Hematopoietic multipotent progenitor cell treated with erythropoietin and hydrocortisone succinate and interleukin-3 and kit ligand, for 15 days (in vitro differentiated cells): Measurements from ENCODE around the gene RSPH6A.

Source experiments
- DNase-seq: peaks from one replicate; pipeline ENCODE4 v3.0.0-alpha.2; 2015; ENCODE audit warnings: low spot score

The RSPH6A gene

DNA sequence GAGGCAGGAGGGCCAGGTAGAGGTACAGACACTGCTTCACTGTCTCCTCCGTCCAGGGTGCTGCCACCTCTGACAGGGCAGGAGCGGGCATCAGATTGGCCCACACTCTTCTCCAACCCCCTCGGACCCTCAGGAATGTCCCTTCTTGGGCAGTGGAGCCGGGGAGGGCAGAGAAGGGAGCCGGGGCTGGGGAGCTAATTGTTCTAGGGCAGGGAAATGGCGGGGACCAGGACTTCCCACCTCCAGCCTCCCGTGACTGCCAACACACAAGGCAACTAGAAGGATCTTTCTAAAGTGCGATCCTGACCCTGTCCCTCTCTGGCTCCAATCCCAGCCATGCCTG lies 10.1 kb upstream of the RSPH6A start:
- no peak for DNase-seq

DNA sequence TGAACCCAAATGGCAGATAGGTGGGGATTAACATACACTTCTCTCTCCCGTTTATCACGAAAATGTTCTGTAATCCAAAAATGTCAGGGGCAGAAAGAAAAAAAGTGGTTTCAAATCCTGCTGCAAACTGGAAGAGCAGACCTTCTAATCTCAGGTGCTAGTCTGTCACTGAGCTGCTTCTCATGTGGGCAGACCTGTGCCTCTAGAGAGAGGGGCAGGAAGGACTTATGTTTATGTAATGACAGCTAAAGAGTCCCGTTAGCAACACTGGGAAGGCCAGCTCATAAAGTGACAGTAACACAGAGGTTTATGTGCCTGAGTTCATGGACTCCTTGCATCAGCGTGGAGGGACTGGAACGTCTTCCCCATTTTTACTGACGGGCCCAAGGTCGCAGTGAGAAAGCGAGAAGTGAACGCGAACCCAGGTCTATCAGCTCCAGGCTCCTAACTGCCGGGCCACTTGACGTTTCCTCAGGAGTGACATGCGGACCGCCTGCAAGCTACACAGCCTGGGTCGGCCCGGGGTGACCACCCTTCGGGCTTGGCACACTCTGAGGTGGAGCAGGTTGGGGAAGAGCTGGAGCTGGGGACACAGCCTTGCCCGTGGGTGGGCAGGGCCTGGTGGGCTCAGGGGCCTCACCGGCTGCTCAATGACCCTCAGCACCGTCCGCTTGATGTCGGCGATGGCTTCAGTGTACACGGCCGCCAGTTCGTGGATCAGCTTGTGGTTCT lies 9.6 kb upstream of the RSPH6A start:
- no peak for DNase-seq

DNA sequence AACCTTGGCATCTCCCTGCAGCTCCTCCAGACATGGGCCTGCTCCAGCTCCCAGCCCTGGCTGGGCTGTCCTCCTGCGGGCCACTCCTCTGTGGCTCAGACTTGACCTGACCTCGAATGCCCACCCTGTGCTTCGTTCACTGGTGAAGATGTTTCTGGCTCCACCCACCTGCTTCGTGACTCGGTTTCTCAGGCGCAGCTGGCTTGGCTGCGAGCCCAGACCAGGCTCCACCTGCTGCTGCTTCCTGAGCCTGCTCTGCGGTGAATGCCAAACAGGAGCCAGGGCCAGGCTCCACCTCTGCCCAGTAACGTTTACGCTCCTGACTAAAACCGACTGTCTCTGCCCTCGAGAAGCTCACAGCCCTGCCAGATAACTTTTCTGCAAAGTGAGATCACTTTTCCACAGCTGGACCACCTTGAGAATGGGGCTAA lies 8.9 kb upstream of the RSPH6A start:
- no peak for DNase-seq

DNA sequence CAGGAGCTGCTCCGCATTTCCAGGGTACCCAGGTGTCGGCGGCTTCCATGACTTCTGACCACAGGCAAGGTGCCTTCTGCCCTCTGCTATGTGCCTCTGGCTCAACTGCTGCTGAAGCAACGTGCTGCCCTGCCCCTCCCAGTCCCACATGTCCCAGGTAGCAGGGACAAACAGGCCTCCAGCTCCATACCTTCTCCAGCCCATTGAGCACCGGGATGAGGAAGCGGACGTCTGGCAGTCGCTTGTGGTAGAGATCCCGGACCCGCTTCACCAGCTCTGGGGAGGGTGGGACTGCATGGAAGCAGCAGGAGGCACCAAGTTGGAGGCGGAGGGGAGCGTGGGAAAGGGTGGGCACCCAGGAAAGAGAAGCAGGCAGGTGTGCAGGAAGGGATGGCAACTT lies 8.1 kb upstream of the RSPH6A start:
- no peak for DNase-seq

DNA sequence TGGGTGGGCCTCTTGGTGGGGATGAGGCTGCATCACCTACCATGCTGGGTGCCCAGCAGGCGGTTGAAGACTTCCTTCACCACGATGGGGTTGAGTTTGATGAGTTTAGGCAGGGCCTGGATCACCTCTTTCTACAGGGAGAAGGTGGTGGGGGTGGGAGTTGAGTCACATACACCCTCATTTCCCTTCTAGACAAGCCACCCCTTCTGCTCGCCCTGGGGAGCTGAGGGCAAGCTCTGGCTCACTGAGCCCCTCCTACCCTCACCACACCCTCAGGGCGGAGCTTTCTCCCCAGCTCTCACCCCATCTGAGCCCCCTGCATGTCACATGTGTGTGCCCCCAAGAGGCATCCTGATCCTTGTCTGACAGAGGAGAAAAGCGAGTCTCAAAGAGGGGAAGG lies 7.6 kb upstream of the RSPH6A start:
- DNase-seq: no peak

DNA sequence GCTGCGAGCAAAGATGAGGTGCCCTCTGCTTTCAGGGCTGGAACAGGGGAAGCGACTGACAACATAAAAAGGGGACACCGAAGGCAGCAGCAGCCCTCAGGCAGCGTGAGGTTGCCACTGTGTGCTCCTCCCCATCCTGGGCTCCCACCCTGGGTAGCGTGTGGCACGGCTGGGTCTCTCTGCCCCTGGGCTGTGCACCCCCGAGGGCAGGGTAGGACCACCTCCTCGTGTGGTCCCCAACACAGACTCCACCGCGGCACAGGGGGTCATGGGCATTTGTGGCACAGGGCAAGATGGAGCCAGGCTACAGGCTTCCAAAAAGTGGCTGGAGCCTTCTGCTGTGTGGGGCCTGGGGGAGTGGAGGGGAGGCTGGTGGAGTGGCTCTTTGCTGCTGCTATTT lies 6.5 kb upstream of the RSPH6A start:
- no peak for DNase-seq

DNA sequence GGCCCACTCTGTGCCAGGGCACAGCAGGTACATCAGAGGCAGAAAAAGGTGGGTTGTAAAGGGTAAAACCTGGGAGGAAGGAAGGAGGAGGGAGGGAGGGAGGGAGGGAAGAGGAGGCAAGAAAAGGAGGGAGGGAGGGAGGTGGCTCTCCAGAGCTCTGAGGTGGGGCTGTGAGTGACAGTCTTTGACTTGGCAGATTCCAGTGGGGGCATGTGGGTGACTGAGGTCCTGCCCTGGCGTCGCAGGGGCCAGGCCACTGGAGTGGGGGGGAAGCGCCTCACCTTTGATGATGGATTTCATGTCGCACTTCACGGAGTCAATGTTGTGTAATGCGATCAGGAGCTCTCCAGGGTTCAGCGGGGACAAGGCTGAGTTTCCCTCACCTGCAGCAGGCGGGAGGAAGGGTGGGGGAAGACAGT lies 6.0 kb upstream of the RSPH6A start:
- no peak for DNase-seq

DNA sequence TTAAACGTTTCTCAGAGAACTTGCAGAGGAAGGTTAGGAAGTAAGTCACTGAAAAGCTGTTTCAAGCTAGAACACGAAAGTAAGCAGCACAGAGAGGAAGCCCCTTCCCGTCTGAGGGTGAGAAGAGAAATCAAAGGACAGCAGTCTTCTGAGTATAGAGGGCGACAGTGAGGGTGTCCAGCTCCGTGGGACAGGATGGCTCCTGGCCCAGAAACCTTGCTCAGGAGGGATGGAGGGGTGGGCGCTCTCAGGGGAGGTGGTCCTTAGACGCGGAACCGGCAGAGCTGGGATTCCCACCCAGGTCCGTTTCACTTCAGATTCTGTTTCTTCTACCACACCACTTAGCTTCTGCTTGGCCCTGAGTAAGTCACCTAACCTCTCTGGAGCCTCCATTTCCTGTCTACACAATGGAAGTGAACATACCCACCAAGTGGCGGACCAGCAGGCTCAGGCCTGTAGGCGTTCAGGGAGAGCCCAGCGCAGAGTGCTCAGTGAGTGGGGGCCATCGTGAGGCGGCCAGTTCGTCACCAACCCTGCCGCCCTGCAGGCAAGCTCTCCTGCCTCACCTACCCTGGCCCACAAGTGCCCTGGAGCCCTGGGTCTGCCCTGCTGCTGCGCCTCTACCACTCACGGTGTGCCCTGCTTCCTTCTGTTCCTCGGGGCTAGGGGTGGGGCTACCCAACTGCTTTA lies 5.5 kb upstream of the RSPH6A start:
- DNase-seq: no peak

DNA sequence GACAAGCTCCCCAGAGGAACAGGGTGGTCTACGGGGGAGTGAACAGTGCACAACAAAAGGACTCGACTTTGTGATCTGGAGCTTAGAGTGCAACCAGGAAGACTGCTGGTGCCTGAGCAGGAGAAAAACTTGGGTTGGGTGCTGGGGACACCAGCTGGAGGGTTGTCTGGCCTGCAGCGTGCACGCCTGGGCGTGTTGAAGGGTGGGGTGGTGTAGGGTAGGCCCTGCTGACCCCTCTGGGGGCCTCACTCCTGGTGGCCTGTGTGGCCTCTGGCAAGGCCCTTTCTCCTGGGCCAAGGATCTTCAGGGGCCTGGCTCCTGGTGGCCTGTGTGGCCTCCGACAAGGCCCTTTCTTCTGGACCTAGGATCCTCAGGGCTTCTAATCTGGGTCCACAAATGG lies 4.7 kb upstream of the RSPH6A start:
- no peak for DNase-seq

DNA sequence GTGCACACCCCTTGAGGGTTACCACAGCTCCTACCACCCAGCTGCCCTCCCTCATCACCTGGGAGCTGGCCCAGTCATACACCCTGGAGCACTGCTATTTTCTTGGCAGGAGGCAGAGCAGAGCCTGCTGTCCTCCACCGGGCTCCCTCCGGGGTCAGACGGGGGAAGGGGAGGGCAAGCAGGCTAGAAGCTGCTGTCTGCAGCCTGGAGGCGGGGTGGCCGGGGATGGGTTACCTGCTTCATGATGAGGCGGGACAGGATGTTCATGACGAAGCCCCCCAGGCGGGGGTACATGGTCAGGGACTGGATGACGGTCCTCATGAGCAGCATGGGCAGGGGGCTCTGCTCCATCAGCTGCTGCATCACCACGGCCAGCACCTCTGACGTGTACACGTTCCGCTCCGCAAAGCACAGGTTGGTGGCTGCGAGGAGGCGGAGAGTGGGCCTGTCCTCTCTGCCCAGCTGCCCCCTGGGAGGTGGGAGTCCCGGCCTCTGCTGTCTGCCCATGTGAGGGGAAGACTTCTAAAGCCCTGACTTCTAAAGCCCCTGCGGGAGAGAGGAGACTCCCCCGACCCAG lies 2.7 kb upstream of the RSPH6A start:
- no peak for DNase-seq

DNA sequence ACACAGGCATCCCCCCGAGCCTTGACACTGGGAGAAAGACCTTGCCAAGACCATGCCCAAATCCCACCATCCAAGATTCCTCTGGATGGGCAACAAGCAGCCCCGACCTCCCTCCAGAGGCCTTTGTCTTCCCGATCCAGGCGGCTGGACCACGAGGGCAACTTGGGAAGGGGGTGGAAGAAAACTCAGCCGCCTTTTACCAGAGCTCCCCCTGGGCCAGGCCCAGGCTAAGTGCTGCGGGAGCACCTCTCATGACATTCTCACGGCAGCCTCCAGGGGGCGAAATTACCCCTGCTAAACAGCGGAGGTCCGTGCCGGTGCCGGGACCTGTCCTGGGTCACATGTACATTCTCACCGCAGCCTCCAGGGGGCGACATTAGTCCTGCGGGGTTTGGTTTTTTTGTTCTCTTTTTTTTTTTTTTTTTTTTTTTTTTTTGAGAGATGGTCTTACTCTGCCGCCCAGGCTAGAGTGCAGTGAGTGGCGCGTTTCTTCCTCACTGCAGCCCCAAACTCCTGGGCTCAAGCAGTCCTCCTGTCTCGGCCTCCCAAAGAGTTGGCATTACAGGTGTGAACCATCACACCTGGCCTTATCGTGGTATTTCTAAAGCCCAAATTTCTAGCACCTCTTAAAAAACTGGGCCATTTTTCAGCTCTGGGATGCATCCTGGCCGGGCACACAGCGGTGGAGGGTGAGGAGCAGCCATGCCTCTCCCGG lies 2.1 kb upstream of the RSPH6A start:
- DNase-seq: peak; percentile 95

DNA sequence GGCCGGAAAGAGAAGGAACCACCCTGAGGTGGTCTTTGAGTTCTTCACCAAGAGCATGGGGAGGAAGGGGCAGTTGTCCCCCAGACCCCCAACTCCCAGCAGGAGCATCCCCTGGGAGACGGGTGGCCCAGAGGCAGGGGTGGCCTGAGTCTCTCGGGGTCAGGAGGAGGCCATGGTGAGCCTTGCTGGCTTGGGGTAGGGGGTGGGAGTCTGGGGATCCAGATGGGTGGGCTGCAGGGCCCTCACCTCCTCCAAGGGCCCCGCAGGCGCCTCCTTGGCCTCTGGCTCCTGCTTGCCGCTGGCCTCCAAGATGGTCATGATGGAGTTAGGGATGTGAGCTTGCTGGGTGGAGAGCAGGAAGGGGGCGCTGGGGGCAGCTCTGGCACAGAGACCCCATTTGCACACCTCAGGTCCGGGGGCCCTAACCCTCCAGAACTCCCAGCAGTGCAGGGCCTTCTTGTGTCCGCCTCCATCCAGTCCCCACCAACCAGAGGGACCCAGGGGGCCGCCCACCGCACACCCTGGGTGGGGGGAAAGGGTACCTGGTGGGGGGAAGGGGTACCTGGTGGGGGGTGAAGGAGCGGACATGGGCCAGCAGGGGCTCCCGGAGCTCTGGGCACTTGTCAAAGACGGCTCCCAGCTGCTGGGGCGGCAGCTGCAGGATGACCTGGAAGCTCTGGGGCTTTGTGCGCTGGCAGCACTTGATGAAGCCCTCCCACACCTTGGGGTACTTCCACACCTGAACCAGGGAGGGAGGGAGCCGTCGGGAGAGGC lies 1.3 kb upstream of the RSPH6A start:
- DNase-seq: no peak

DNA sequence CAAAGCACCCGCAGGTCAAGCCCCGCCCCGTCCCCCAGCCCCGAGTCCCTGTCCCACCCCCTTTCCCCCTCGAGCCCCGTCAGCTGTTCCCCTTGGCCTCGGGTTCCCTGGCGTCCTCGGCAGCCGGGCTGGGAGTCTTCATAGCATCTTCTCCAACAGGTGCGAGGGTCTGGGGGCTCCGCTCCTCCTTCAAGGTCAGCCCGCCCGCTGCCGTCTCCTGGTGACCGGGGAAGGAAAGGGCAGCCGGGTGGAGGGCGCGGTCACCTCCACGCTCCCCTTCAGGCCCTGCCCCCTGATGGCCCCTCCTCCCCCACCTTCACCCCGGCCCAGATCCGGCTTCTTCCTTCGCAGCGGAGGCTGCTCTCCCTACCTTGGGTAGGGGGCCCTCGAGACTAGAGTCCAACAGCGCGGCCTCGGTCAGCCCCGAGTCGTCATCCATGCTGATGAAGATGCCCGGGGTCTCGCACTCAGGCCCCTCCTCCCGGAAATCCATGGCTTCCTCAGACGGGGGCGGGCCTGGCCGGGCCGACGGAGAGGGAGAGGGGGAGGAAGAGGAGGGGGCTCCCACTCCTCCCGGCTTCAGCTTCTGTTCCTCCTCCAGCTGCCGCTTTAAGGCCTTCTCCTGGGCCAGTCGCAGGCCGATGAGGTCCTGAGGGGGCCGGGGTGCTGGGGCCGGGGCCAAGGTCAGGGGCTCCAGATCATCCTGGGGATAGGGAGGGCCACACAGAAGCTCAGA lies 541 bp upstream of the RSPH6A start:
- no peak for DNase-seq

DNA sequence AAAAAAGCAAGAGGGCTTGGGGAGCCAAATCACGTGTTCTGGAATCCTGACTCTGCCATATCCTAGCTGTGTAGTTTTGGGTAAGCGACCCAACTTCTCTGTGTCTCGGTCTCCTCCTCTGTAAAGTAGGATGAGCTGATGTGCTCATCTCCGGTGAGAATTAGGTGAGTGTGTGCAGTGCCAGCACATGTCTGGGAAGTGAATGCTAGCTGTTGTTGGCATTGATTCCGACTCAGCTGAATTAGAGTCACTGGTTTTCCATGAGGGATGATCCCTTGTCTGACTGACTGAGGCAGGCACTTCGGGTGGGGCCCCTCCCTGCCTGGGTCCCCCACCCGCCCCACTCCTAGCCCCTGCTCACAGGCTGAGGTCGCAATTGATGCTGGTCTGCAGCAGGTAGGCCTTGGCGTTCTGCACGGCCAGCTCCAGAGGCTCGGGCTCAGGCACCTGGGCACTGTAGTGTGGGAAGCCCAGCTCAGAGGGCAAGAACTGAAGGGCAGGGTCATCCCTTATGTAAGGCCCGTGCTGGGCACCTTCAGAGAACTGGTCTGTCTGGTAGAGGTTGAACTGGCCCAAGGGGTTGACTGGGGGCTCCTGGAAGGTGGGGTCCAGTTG lies 835 bp downstream of the RSPH6A start:
- no peak for DNase-seq

DNA sequence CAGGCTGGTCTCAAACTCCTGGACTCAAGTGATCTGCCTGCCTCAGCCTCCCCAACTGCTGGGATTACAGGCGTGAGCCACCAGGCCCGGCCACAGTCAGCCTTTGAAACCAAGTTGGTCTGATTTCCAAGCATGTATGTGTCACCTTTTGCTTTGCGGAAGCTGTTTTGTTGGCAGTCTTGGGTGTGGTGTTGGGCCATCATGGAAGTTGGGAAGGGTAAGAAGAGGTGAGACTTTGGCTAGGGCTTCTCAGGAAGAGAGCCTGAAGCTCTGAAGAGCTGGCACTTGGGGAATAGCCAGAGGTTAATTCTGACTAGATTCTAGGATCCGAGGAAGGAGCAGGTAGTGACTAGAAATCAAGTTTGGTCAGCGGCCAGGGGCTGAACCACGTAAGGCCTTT lies 2.8 kb downstream of the RSPH6A start:
- no peak for DNase-seq

DNA sequence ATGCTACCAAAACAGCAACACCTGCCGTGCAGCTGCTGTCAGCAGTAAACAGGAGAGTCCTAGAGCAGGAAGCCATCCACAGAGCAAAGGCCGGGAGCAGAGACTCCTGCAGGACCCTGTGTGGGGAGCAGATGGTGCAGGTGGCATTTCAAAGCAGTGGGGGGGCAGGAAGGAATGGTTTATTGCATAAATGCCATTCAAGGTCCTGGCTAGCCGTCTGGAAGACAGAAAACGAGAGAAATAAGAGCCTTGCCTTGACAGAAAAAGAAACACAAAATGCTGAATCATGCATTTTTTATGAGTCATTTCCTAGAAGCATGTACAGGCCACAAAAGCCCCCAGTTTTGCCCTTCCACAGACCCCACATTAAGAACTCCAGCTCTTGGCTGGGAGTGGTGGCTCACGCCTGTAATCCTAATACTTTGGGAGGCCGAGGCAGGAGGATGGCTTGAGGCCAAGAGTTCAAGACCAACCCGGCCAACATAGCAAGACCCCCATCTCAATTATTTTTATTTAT lies 5.4 kb downstream of the RSPH6A start:
- DNase-seq: peak; percentile 19

DNA sequence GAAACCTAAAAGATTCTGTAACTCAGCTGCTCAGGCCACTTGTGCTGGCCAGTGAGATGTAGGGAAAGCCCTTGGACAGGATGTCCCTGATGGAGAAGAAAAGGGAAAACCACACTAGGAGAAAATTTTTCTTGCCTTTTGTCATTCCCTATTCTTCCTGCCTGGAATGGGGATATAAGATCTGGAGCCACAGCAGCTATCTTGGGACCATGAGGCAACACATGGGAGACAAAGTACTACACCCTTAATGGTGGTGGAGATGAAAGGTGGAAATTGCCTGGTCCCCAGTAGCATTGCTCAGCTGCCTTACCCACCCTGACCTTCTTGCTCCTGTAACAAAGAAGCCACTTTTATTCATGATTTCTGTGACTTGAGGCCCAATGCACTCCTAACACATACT lies 9.4 kb downstream of the RSPH6A start:
- no peak for DNase-seq

DNA sequence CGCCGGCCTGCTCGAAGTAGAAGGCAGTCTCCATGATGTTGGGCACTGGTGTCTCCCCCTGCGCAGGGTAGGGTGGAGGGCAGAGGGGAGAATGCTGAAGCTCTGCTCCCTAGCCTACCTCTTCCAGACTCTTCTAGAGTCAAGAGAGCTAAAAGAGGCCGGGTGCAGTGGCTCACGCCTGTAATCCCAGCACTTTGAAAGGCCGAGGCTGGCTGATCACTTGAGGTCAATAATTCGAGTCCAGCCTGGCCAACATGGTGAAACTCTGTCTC lies 10.2 kb downstream of the RSPH6A start:
- DNase-seq: no peak

DNA sequence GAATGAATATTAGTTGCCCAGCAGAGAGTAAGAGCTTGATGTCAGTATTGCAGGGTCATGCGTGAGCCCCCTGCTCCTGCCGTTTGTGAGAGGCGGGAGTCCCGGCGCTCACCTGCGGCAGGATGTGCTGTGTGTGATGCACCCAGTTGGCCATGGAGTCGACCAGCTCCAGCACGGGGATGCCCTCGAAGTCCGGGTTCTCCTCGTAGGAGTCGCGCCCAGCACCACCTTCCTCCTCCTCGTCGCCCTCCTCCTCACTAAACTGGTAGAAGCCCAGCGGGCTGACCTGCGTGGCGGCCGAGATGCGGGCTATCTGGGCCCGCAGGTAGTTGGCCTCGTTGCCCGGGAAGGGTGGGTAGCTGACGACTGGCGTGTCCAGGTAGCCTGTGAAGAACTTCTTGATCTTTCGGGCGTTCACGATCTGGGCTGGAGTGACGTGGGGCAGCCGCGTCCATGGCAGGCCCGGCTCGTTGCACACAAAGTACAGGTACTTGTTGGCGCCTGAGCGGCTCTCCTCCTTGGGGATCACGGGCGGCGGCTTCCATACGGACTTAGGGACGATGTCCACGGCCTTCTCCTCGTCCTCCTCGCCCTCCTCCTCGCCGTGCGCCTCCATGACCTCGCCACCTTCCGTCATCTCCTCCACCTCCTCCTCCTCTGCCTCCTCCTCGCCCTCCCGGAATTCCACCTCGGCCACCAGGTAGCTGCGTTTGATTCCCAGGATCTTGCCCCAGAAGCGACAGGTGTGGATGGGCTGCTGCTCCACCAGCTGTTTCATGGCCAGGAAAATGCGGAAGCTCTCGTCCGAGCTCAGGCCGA lies 10.8 kb downstream of the RSPH6A start:
- no peak for DNase-seq

DNA sequence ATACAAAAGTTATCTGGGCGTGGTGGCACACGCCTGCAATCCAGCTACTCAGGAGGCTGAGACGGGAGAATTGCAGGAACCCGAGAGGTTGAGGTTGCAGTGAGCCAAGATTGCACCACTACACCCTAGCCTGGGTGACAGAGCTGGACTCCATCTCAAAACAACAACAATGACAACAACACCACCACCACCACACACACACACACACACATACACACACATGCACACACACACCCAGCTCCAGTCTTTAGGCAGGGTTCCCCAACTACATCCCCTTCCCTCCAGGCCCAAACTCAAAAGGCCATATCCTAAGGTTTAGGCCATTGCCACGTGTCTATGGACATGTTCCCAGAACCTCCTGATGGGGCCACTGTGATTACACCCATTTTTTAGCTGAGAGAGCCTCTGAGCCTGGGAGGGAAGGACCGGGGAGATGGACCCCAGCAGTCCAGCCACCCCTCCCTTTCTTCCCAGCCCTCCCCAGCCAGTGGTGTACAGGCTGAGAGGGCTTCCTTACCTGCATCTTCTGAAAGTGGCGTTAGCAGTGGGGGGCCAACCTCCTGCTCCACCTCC lies 13.4 kb downstream of the RSPH6A start:
- no peak for DNase-seq
